SU-DHL-6 (cell line): Measurements from ENCODE around the gene HIP1R.

Source experiments
- CTCF ChIP-seq: fragments of 200-600 bp; sonication (generic); IDR thresholded peaks from one replicate; pipeline ENCODE4 v1.5.1; 2017; ENCODE audit warnings: antibody characterized with exemption, mild to moderate bottlenecking, low read length, moderate library complexity; ENCODE audit not compliant: insufficient read depth, poor library complexity, severe bottlenecking
- EZH2phosphoT487 ChIP-seq: fragments of 200-600 bp; sonication (generic), shearing (Covaris generic); conservative IDR thresholded peaks from 2 replicates; pipeline ENCODE4 v1.6.1; 2018; ENCODE audit warnings: mild to moderate bottlenecking, antibody characterized with exemption, low read length, moderate library complexity, mixed read lengths

DNA sequence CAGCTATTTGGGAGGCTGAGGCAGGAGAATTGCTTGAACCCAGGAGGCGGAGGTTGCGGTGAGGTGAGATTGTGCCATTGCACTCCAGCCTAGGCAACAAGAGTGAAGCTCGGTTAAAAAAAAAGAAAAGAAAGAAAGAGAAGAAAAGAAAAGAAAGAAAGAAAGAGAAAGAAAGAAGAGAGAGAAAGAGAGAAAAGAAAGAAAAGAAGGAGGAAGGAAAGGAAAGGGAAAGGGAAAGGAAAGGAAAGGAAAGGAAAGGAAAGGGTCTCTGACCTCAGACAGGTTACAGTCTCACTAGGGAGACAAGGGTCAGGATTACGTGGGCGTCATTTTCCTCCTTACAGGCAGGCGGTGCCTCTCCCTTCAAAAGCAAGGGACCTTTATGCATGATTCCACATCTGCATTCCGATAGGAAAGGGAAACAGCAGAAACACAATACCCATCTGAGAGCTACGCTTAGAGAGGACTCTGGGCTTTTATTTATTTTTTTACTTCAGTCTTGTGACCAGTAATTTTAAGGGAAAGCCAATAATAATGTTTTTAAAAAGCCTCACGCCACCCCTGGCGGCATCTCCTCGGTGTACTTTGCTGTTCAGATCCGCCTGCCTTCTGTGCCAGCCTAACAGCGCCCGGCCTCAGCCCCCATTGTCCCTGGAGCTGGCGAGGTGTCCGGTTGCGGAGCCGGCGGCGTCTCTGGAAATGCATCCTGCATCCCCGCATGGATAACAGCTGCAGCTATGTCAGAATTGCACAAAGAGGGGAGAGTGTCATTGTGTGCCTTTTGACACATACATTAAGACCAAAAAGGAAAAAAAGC, 945 bp upstream of the HIP1R start:
- TF ChIP-seq CTCF (no peak), EZH2phosphoT487 (no peak)
